CD8-positive, alpha-beta memory T cell (primary cell): ENCODE measurements around the gene NPPA. TPM values are rescaled to one million over a fixed set of nuclear protein-coding genes. Genes with fewer than 3 reads are reported as not detected.

Experiments
- CTCF ChIA-PET: fragments of 350-600 bp; sonication (Branson Sonifier 250); formaldehyde crosslinking; loops from one replicate; lab custom pipeline; 2021; ENCODE audit warnings: antibody characterized with exemption; lab: Charles Lee
- POLR2A ChIA-PET: fragments of 350-600 bp; sonication (Branson Sonifier 250); formaldehyde crosslinking; loops from one replicate; lab custom pipeline; 2021; ENCODE audit warnings: antibody characterized with exemption; lab: Charles Lee
- DNase-seq, 5 donors: peaks; one replicate each; pipeline versions ENCODE4 v3.0.0 to v3.0.0-alpha.2; 2020 to 2022; ENCODE audit warnings: mixed read lengths in 1 of 5
- H3K27ac ChIP-seq: one replicate; pipeline ENCODE4 v1.7.0; 2013; ENCODE audit warnings: low read depth, mild to moderate bottlenecking, low read length, moderate library complexity
- H3K27me3 ChIP-seq: 2 replicates; pipeline ENCODE4 v1.7.0; 2013; ENCODE audit warnings: low read length, mild to moderate bottlenecking; ENCODE audit not compliant: insufficient read depth, poor library complexity, severe bottlenecking
- H3K36me3 ChIP-seq: 2 replicates; pipeline ENCODE4 v1.7.0; 2013; ENCODE audit warnings: mild to moderate bottlenecking, low read length, moderate library complexity; ENCODE audit not compliant: insufficient read depth
- H3K4me1 ChIP-seq: 2 replicates; pipeline ENCODE4 v1.7.0; 2013; ENCODE audit warnings: mild to moderate bottlenecking, low read length, moderate library complexity; ENCODE audit not compliant: insufficient read depth
- H3K4me3 ChIP-seq: 2 replicates; pipeline ENCODE4 v1.7.0; 2013; ENCODE audit warnings: mild to moderate bottlenecking, low read length
- H3K9me3 ChIP-seq: 2 replicates; pipeline ENCODE4 v1.7.0; 2013; ENCODE audit warnings: mild to moderate bottlenecking, low read length
- H3K27ac Mint-ChIP-seq, 8 donors: one replicate each; pipeline ENCODE4 v1.8.0; 2020 to 2021; ENCODE audit warnings: mixed read lengths in 8 of 8, mild to moderate bottlenecking in 6 of 8, inconsistent platforms in 3 of 8, moderate library complexity in 3 of 8
- H3K27me3 Mint-ChIP-seq, 2 donors: one replicate each; pipeline ENCODE4 v1.8.0; 2020 to 2021; ENCODE audit warnings: mixed read lengths in 2 of 2, mild to moderate bottlenecking in 1 of 2, moderate library complexity in 1 of 2
- H3K36me3 Mint-ChIP-seq, 3 donors: one replicate each; pipeline ENCODE4 v1.8.0; 2020 to 2021; ENCODE audit warnings: mixed read lengths in 3 of 3, inconsistent platforms in 1 of 3, mild to moderate bottlenecking in 1 of 3
- H3K4me1 Mint-ChIP-seq, 3 donors: one replicate each; pipeline ENCODE4 v1.8.0; 2020 to 2021; ENCODE audit warnings: mixed read lengths in 3 of 3, inconsistent platforms in 1 of 3, mild to moderate bottlenecking in 1 of 3
- H3K4me3 Mint-ChIP-seq, 7 donors: one replicate each; pipeline ENCODE4 v1.8.0; 2020 to 2021; ENCODE audit warnings: mixed read lengths in 7 of 7, mild to moderate bottlenecking in 6 of 7, moderate library complexity in 4 of 7, inconsistent platforms in 2 of 7
- H3K9me3 Mint-ChIP-seq, 5 donors: one replicate each; pipeline ENCODE4 v1.8.0; 2020 to 2022; ENCODE audit warnings: mixed read lengths in 5 of 5, mild to moderate bottlenecking in 3 of 5, moderate library complexity in 2 of 5, inconsistent platforms in 1 of 5
- polyA plus RNA-seq: library from polyadenylated mRNA; unstranded; fragments of 300-500 nt; fragmentation: Illumina TruSeq; gene quantifications from one replicate; pipeline ENCODE4 v1.2.3, GENCODE V29; 2021
- total RNA-seq, 2 experiments: library from RNA; stranded (reverse); gene quantifications; one replicate each; pipeline ENCODE4 v1.2.3, GENCODE V29; 2021

Gene NPPA
- total and polyA plus RNA-seq, 3 experiments from 2014 or later = not detected

DNA sequence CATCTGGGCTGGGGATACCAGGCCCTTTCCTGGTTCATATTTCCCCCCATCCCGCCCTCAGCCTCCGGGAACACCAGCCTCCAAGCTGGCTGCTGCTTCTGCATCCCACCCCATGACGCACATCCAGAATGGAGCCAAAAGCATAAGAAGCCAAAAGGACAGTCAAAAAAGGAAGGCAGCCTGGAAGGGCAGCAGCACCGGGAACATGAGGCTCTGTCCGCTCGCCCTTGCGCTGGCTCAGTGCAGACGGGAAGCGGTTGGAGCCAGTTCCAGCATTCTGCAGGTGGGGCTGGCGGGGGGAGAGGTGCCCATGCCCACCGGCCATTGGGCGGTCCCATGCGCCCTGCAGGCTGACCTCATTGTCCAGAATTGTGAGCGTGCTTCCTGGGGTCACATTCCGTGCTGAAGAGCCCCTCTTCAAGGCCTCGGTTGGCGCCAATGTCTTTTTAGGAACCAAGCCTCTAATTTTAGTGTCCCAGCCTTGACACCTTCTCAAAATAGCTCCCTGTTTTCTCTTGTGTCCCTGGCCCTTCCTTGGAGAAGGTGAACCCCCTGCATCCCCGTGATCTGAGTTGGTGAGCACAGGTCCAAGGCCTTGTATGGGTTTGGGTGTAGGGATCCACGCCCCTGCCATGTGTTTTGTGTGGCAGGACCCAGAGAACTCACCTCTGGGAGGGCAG lies 39.5 kb upstream of the NPPA start:
- Mint-ChIP-seq H3K27me3 (peaks cover 10 to 36% of the 10 kb centered on the region in 2 donors), H3K36me3 (no peaks in the 10 kb centered on the region), H3K4me1 (no peaks in the 10 kb centered on the region), H3K9me3 (no peaks in the 10 kb centered on the region), H3K27ac (no peak overlapping the region), H3K4me3 (no peak overlapping the region)
- Histone ChIP-seq H3K9me3 (no peaks in the 10 kb centered on the region), H3K4me3 (no peak overlapping the region), H3K27me3 (no peaks in the 10 kb centered on the region), H3K36me3 (no peaks in the 10 kb centered on the region), H3K4me1 (no peaks in the 10 kb centered on the region), H3K27ac (no peak overlapping the region)
- ChIA-PET POLR2A (no interaction called here), CTCF (interaction anchor here (0.6 kb wide), 1 partner anchor 164 kb away, joined by 3 read pairs; no protein-coding TSS in a partner anchor)
- no peak for DNase-seq

DNA sequence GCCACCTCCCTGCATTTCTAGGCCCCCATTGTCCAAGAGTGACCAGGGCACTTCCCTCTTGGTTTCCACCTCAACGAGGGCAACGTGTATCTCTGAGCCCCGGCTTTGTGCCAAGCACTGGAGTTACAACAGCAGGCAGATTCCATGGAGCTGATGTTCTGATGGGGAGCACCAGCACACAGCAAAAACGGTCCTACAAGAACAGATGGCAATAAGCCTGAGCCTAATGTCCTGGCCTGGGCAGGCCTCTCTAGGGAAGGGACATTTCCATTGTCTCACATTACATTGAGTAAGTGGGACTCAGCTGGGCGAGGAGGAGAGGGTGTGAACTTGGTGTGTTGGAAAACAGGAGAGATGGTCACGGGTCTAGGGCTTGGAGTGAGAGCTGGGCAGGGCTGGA lies 38.3 kb upstream of the NPPA start:
- H3K27me3 ChIP-seq = no peaks in the 10 kb centered on the region
- Mint-ChIP-seq H3K27me3 (peaks cover 16 to 40% of the 10 kb centered on the region in 2 donors), H3K36me3 (no peaks in the 10 kb centered on the region), H3K4me1 (no peaks in the 10 kb centered on the region), H3K4me3 (no peak overlapping the region), H3K9me3 (no peaks in the 10 kb centered on the region), H3K27ac (no peak overlapping the region)
- H3K4me3 ChIP-seq = no peak overlapping the region
- H3K27ac ChIP-seq = no peak overlapping the region
- H3K4me1 ChIP-seq = no peaks in the 10 kb centered on the region
- POLR2A ChIA-PET = no interaction called here
- no peaks in the 10 kb centered on the region for H3K9me3 ChIP-seq
- CTCF ChIA-PET = interaction anchor here (0.5 kb wide), 1 partner anchor 758 kb away, joined by 4 read pairs; no protein-coding TSS in a partner anchor
- DNase-seq = no peak
- no peaks in the 10 kb centered on the region for H3K36me3 ChIP-seq

DNA sequence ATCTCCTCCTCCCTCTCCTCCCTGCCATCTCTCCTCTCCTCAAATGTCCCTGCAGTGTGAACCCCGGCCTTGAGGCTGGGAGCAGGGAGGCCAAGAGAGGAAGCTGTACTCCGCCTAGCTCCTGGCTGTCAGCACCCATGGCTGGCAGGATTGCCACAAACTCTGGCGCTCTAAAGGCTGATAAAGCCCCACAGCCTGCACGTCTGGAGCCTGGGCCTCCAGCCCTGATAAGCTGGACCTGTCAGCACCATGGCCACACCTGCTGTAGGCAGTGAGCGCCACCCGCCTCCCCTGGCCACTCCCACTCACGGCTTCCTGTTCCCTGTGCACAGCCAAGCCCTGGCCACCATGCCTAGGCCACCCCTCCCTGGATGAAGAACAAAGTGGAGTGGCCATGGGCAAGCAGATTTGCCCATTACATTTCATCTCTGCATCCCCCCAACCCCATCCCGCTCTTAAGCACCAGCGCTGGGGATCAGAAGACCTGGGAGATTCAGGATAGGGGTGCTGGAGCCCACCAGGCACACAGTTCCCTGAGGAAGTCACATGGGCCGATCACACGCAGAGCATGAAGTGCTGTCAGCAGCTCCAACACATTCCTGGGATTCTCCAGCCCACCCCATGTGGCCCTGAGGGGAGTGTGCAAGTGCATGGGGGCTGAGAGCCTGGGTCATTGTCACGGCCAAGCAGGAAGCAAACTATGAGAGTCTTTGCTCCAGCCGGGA lies 35.4 kb upstream of the NPPA start:
- no peak for DNase-seq
- Mint-ChIP-seq H3K27me3 (peaks cover 16 to 42% of the 10 kb centered on the region in 2 donors), H3K36me3 (no peaks in the 10 kb centered on the region)

DNA sequence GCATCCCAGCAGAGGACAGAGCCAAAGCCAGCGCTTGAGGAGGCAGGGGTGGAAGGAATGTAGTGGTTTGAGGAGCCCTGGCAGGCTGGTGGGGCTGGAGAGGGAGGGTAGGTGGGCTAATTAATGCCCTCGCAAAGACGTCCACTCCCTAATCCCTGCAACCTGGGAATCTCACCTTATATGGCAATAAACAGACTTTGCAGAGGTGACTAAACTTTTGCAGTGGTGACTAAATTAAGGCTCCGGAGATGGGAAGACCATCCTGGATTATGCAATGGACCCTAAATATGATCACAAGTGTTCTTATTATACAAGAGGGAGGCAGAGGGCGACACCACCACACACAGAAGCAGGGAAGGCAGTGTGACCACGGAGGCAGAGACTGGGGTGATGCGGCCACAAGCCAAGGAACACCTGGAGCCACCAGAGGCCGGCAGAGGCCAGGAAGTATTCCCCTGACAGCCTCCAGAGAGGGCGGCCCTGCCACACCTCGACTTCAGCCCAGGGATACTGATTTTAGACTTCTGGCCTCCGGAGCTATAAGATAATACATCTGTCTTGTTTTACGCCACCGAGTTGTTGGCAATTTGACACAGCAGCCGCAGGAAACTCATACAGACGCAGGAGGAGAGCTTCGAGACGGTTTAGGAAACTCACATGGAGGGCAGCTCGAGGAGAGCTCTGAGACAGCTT lies 34.3 kb upstream of the NPPA start:
- peak overlapping the region; percentile 65 for H3K27ac ChIP-seq
- peak overlapping the region in 1 of 8 donors; percentile 29 for H3K27ac Mint-ChIP-seq
- no peaks in the 10 kb centered on the region for H3K36me3 ChIP-seq
- H3K27me3 ChIP-seq = no peaks in the 10 kb centered on the region
- no peak for DNase-seq
- H3K9me3 ChIP-seq = no peaks in the 10 kb centered on the region
- no peak overlapping the region for H3K4me3 Mint-ChIP-seq
- ChIA-PET POLR2A (no interaction called here), CTCF (no interaction called here)
- H3K4me3 ChIP-seq = no peak overlapping the region
- H3K4me1 Mint-ChIP-seq = no peaks in the 10 kb centered on the region
- no peaks in the 10 kb centered on the region for H3K9me3 Mint-ChIP-seq
- H3K36me3 Mint-ChIP-seq = no peaks in the 10 kb centered on the region
- no peaks in the 10 kb centered on the region for H3K4me1 ChIP-seq
- H3K27me3 Mint-ChIP-seq = peaks cover 18 to 38% of the 10 kb centered on the region in 2 donors

More for the DNA sequence above, 35.4 kb upstream of the NPPA start:
- peak overlapping the region; percentile 57 for H3K27ac ChIP-seq
- no peak overlapping the region for H3K4me3 Mint-ChIP-seq
- H3K36me3 ChIP-seq = no peaks in the 10 kb centered on the region
- H3K27me3 ChIP-seq = no peaks in the 10 kb centered on the region
- no peaks in the 10 kb centered on the region for H3K9me3 ChIP-seq
- POLR2A ChIA-PET = no interaction called here
- no peaks in the 10 kb centered on the region for H3K4me1 Mint-ChIP-seq
- H3K4me1 ChIP-seq = no peaks in the 10 kb centered on the region
- no peak overlapping the region for H3K27ac Mint-ChIP-seq
- H3K4me3 ChIP-seq = no peak overlapping the region
- H3K9me3 Mint-ChIP-seq = no peaks in the 10 kb centered on the region
- CTCF ChIA-PET = no interaction called here

DNA sequence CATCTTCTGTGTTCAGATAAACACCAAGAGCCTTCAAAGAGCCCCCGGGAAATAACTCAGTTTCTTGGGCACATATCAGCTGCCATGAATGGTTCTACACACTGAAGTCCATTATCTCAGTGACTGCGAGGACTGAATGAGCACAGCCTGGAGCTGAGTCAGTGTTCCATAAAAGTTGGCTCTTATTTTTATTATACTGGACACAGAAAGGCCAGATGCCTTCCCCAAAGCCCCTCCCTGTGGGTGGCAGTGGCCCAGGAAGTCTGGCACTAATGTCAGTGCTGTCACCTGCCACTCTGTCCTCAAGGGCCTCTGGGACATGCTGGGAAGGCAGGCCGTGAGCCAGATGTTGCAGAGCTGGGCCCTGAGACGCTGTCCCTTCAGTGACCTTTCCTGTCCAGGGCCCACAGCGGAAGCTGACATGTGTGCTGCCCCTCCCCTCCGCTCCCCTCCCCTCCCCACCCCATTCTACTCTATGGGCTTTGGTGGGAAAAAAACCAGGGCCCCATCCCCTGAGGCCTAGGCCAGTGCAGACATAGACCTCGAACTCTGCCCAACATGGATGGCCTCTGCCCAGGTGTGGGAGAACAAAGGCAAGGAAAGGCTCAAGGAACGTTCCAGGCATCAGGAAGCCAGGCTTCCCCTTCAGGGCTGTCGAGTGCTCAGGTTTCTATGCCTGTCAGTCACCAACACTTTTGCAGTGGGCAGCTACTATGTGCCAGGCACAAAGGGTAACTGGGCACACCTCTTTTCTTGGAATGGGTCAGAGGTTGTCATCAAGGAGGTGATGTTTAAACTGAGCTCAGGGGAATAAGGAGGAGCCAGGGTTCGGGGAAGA lies 33.5 kb upstream of the NPPA start:
- POLR2A ChIA-PET = no interaction called here
- peaks cover 18 to 42% of the 10 kb centered on the region in 2 donors for H3K27me3 Mint-ChIP-seq
- CTCF ChIA-PET = no interaction called here

DNA sequence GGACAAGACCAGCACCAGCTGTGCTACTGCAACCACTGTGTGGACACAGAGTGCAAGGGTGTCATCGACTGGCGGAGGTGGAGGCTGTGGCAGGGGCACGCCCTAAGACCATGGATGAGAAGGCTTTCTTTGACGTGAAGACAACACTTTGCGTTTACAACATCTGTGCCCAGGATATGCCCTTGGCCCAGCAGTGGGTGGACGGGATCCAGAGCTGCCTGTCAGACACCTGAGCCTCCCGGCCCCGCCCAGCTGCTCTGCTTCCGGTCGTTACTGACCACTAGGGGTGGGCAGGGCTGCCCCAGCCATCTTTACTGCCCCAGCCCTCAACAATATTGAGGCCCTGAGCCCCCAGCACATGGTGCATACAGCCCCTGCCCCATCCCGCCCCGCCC lies 32.6 kb upstream of the NPPA start:
- H3K27me3 ChIP-seq = no peaks in the 10 kb centered on the region
- no peak overlapping the region for H3K27ac Mint-ChIP-seq
- H3K4me1 Mint-ChIP-seq = no peaks in the 10 kb centered on the region
- no peaks in the 10 kb centered on the region for H3K36me3 Mint-ChIP-seq
- no peak overlapping the region for H3K4me3 ChIP-seq
- H3K4me3 Mint-ChIP-seq = no peak overlapping the region
- DNase-seq = no peak
- H3K9me3 Mint-ChIP-seq = no peaks in the 10 kb centered on the region
- H3K36me3 ChIP-seq = no peaks in the 10 kb centered on the region
- ChIA-PET POLR2A (interaction anchor here (0.5 kb wide), 1 partner anchor 449 kb away, joined by 4 read pairs; no protein-coding TSS in a partner anchor), CTCF (no interaction called here)
- no peaks in the 10 kb centered on the region for H3K9me3 ChIP-seq
- no peaks in the 10 kb centered on the region for H3K4me1 ChIP-seq
- no peak overlapping the region for H3K27ac ChIP-seq
- H3K27me3 Mint-ChIP-seq = peaks cover 19 to 42% of the 10 kb centered on the region in 2 donors

More for the DNA sequence above, 33.5 kb upstream of the NPPA start:
- Mint-ChIP-seq H3K27ac (peak overlapping the region in 1 of 8 donors; percentile 29), H3K9me3 (no peaks in the 10 kb centered on the region), H3K36me3 (no peaks in the 10 kb centered on the region), H3K4me3 (no peak overlapping the region), H3K4me1 (no peaks in the 10 kb centered on the region)
- DNase-seq = no peak
- H3K4me1 ChIP-seq = no peaks in the 10 kb centered on the region
- H3K4me3 ChIP-seq = no peak overlapping the region
- peak overlapping the region; percentile 31 for H3K27ac ChIP-seq
- H3K36me3 ChIP-seq = no peaks in the 10 kb centered on the region
- H3K27me3 ChIP-seq = no peaks in the 10 kb centered on the region
- no peaks in the 10 kb centered on the region for H3K9me3 ChIP-seq

DNA sequence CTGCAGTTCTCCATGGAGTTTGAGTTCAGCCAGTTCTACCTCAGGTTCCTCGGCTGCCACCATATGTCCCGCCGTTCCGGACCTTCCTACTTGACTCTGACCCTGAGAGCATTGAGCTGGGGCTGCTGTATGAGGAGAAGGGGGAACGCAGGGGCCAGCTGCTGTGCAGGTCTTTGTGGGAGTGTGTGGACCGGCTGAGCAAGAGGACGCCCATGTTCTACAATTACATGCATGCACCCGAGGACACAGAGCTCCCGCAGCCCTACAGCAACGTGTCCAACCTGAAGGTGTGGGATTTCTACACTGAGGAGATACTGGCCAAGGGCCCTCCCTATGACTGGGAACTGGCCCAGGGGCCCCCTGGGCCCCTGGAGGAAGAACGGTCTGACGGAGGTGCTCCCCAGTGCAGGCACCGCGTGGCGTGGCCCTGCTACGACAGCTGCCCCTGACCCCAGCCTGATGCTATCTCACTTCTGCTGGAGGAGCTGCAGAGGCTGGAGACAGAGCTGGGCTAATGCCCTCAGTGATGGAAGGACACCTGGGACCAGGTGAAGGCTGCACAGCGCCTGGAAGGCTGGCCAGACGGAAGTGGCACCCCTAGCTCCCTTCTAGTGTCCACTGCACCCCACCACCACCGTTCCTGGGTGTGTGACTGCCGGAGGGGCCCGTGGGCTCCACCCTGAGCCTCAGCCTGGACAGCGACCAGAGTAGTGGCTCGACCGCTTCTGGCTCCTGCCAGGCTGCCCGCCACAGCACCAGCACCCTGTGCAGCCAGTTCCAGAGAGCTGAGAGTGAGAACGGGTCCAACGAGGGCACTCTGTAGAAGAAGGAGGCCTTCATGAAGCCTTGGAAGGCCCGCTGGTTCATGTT lies 32.0 kb upstream of the NPPA start:
- H3K4me1 Mint-ChIP-seq = no peaks in the 10 kb centered on the region
- H3K4me3 Mint-ChIP-seq = no peak overlapping the region
- CTCF ChIA-PET = no interaction called here
- H3K27me3 ChIP-seq = no peaks in the 10 kb centered on the region
- peaks cover 19 to 39% of the 10 kb centered on the region in 2 donors for H3K27me3 Mint-ChIP-seq
- H3K27ac Mint-ChIP-seq = no peak overlapping the region
- DNase-seq = no peak
- no peaks in the 10 kb centered on the region for H3K36me3 Mint-ChIP-seq
- POLR2A ChIA-PET = interaction anchor here (0.5 kb wide), 2 partner anchors 33 to 448 kb away, joined by 3 to 4 read pairs; no protein-coding TSS in a partner anchor
- no peaks in the 10 kb centered on the region for H3K9me3 ChIP-seq
- H3K27ac ChIP-seq = no peak overlapping the region
- no peak overlapping the region for H3K4me3 ChIP-seq
- H3K36me3 ChIP-seq = no peaks in the 10 kb centered on the region
- H3K9me3 Mint-ChIP-seq = no peaks in the 10 kb centered on the region
- H3K4me1 ChIP-seq = no peaks in the 10 kb centered on the region
